Colon (tissue), 2 donors: ENCODE data around the gene ASTN2.
"Not testable (repeated sequence)": the region's sequence is repeated elsewhere in the genome, so short reads cannot be mapped to it uniquely, and the experiment has no call there.

Experiments
- FAIRE-seq: peaks from 2 replicates; lab custom pipeline; 2012; peaks lifted over from hg19 to GRCh38; lab: Jason Lieb, UNC
- donor health status: control.
- donor health status: control.

Gene ASTN2

DNA sequence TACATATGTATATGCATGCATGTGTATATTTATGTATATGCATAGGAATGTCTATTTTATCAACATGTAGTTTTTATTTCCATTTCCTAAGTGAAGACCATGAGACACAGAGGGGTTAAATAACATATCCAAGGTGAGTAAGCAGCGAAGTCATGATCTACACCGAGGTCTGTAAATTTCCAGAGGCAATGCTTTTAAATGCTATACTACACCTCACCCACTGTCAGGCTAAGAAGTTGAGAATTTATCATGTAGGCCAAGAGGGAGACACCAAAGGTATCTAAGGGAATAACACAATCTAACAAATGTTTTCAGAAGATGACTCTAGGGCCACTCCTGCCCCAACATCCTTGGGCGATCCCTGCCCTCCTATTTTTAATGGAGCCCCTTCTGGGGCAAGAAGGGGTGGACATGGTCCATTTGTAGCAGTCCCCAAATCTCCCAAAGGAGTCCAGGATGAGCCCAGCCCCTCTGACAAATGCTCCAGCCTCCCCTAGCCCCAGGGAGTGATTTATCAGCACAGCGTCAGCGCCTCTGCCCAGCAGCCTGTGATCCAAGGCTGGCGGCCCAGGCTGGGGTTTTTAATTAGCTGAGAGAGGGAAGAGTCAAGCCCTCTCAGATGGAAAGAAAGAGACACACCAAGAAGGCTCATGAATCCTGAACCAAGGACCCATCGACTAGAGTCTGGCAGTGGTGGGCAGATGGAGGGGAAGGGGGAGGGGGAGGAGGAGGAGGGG is 339.9 kb downstream of the ASTN2 start:
- no peak for FAIRE-seq

- FAIRE-seq = no peak
Measured at GRCh38 chr9:117074342-117074662, 340.6 kb downstream of the ASTN2 start.

DNA sequence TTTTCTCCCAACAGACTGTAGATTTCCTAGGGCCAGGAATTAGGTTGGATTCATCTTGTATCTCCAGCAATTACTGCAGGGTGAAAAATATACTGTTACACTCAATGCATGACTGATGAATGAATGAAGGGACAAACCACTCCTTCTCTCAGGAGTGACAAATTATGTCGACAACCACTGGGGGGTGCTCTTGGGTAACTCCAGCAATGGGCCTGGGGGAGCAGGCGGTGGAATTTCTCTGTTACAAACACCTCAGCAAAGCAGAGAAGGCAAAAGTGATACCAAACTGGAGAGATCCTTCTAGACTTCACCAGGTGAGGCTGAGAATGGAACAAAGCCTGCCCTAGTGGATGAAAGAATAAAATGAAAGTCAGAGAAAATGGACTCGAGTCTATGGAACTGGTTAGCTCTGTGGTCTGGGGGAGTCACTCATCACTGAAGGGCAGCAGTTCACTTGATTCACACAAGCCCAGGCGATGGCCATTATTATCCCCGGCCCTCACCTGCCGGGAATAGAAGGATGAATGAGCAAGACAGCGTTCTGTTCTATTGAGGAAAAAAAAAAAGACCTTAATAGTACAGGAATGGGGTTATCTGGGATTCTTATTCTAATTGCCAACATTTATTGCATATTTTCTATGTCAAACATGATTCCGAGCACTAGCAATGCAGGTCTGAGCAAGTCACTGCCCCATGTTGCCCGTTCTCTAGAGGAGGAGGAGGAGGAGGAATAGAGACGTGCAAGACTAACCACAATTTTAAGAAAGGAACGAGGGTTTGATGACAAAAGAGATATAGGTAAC is 341.1 kb downstream of the ASTN2 start:
- no peak for FAIRE-seq

DNA sequence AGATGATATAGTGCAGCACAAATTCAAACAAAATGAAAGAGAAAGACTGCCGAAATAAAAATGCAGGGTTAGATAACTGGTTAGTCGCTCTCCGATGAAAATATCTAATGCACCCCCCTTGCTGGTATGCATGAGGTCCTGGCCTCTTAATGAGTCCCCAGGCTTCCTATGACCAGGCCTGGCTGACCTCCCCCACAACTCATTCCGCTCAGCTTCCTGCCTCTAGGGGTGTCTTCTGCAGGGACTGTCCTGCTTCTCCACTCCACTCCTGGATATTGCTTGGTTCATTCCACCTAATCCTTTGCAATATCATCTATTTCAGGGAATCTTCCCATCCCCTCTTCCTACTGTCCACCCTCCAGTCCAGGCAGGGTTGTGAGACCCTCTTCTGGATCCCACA is 341.8 kb downstream of the ASTN2 start:
- FAIRE-seq = no peak

DNA sequence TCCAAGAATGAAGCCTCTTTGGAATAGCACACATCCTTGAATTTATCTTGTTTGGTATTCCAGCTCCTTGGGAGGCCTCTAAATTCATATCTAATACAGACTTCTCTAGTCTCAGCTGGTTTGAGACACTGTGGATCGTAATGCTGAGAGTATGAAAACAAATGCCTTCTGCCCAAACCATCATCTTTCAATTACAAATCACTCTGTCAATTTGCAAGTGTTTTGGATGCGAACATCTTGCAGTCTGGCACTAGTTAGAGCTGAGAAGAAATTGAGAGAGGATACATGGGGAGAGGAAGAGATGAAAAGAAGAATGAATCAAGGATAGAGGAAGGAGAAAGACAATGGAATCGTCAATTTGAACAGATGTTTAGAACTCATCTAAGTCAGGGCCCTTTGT is 342.6 kb downstream of the ASTN2 start:
- no peak for FAIRE-seq

- FAIRE-seq = not testable (repeated sequence)
Measured at GRCh38 chr9:117071673-117072207, 343.1 kb downstream of the ASTN2 start.

DNA sequence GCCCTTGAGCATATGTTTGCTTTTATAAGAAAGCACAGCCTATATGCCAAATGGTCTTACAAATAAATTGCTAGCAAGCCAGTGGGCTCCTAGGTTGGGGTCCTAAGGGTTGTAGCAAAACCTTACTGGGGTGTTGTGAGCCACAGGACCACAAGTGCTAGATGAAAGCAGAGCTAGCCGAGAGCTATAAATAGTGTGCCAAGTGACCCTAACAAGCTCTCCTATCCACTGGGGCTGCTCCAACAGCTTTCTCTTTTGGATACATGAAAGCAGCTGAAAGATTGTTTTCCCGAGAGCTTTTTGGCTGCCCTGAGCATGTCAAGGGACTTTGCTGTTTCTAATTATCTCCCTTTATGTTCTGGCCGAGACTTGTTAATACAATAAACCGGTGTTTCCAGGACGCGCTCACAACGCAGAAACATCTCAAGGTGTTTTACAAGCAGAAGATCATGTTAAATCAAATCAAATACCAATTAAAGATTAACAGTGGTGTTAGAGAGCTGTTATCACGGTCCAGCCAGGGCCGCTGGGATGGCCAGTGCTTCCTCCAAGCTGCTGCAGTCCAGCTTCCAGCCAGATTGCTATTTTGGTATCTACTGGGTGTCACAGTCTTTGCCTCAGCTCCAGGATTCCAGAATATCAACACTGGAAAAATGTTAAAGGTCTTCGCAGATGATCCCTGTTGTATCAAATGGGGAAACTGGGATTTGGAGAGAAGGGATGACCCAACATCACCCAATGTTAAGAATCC is 351.0 kb downstream of the ASTN2 start:
- FAIRE-seq = no peak

DNA sequence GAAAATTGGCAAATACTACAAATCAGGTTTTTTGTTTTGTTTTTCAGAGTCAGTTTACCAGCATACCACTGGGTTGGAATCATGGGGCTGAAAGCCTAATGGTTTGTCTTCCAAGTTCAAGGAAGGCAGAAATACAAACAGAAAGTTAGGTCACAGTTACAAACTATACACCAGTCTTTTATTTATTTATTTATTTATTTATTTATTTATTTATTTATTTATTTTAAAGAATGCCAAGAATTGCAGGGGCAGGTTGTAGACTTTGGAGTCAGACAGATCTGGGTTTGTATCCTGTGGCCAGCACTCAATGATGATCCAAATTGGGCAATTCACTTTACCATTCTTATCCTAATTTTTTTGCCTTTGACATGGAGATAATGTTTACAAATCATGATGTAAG is 353.9 kb downstream of the ASTN2 start:
- no peak for FAIRE-seq

DNA sequence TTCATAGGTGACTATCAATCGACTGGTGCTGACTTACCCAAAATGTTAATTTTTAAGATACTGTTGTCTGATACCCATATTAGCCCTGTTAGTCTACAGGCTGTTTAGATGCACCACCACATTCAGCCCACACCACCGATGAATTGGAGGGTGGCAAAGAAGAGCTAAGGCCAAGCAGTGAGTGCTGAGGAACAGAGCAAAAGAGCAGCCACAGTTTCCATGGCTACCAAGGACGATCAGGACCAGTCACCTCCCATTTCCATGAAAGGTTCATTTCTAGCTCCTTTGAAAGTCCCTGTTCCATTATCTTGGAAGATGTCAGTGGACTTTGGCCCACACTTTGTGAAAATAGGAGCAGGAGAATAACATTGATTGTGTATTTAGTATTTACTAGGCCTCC is 364.9 kb downstream of the ASTN2 start:
- FAIRE-seq = no peak

DNA sequence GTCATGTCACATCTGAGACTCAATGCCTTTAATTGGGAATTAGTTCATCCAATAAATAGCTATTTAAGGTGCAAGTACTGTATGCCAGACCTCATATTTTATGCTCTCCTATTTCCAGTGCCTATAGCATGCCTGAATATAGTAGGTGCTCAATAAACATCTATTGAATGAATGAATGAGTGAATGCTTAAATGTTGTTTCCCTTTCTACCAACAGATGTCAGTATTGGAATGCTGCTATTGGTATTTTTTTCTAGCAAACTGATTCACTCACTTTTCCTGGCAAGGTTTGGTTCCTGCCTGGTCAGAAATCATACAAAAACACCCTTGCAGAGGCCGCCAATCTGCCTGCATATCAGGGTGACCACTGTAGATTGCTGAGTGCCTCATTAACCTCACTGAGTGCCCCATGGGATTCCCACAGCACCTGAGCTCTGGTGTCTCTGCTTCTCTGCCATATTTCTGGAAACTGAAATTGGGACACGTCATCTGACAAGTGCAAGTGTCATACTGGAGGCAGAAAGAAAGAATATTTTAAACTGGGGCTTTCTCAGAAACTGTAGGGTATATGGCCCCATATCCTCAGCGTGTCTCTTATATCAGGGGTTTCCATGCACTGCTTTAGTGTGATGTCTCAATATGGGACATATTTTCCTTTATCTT is 368.1 kb downstream of the ASTN2 start:
- no peak for FAIRE-seq

GRCh38 chr9:117044241-117044640 is 370.6 kb downstream of the ASTN2 start:
- no peak for FAIRE-seq

- FAIRE-seq = no peak
Measured at GRCh38 chr9:117043159-117043558, 371.7 kb downstream of the ASTN2 start.

- no peak for FAIRE-seq
Measured at GRCh38 chr9:117035546-117035945, 379.3 kb downstream of the ASTN2 start.

DNA sequence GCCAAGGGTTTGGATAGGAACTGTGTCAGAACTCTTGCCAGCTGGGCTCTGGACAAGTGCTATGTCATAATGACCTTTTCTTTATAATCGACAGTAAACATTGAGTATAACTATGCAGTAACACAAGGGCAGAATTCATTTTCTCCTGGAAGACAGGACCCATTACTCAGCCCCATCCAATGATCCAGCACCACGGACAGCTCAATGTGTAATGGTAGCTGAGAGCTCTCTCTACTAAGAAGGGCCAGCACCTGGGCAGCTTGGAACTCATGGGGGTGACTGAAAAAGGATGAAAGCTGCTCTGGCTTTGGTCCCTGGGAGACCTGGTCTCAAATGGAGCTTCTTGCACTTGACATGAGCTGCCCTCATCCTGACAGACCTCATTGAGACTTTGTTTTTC is 380.0 kb downstream of the ASTN2 start:
- no peak for FAIRE-seq

- FAIRE-seq = no peak
Measured at GRCh38 chr9:117030254-117030768, 384.5 kb downstream of the ASTN2 start.

- no peak for FAIRE-seq
Measured at GRCh38 chr9:117029341-117029740, 385.5 kb downstream of the ASTN2 start.

- FAIRE-seq = no peak
Measured at GRCh38 chr9:117028103-117028858, 386.6 kb downstream of the ASTN2 start.

- no peak for FAIRE-seq
Measured at GRCh38 chr9:117021906-117022305, 393.0 kb downstream of the ASTN2 start.

DNA sequence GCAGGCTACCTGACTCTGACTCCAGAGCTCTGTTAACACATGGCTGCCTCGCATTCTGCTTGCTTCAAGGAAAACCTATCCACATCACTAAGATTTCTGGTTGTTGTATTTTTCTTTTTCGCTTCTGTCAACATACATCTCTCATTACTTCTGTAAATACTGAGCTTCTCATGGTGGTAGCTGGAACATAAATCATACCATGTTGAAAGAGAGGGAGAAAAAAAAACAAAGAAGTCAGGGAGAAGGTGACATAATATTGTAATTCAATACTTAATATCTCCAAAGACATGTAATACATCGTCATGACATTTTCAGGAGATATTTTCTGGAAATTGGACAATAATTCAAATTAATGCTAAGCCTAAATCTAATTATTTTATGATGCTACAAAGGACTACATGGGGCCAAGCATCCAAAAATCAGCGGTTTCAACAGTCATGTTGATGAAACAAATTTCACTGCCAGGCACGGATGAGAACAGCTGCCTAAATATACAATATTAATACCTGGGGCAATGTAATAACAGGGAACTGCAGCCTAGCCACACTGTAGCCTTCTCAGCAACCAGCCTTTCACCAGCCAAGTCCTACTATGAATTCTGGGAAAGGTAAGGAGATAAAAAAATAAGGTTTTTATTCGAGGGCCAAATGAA is 395.8 kb downstream of the ASTN2 start:
- FAIRE-seq = no peak

DNA sequence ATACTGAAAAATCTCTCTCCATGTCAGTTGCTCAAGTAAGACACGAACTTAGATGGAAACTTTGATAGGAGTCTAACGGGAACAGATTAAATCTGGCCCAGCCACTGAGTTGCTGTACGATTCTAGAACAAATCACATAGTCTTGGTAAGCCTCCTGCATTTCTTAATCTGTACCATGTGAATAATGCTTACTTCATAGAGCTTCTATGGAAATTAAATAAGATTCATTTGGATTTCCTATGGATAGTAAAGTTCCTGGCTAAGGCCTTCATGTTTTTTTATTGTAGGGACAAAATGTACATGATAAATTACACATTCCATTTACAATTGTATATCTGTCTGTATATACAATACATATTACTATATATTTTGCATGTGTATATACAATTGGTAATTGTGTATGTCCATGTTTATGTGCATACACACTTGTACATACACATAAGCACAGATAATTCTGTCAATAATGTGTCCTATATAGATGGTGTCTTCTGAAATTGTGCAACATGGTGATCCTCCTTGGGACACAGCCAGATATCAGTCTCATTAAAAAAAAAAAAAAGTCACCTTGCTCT is 397.4 kb downstream of the ASTN2 start:
- FAIRE-seq = no peak
